Measurements from ENCODE around the gene SIGLEC14.
A peak's percentile ranks its signal among the peaks of the same experiment; 100 is the strongest.

SIGLEC14 gene

DNA sequence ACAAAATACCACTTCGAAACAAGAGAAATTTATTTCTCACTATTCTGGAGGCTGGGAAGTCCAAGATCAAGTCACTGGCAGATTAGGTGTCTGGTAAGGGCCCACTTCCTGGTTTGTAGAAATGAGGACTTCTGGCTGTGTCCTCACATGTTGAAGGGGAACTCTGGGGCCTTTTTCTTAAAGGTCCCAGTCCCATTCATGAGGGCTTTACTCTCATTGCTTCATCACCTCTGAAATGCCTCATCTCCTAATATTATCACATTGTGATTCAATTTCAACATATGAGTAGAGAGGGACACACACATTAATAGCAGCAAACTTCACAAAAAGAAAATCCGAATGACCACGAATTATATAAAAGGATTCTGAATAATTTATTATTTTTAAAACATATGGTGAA, 21.6 kb upstream of the SIGLEC14 start:
- no peaks in the 10 kb centered on the region for H3K4me1 ChIP-seq (ENCODE audit: control insufficient read depth, insufficient read depth, low read length, poor library complexity, severe bottlenecking)
- H3K4me3 ChIP-seq (ENCODE audit: insufficient read depth, low read depth, low read length, poor library complexity, severe bottlenecking): no peak overlapping the region
- no peak for DNase-seq
- H3K27ac ChIP-seq (ENCODE audit: insufficient read depth, low read length, poor library complexity, severe bottlenecking): no peak overlapping the region
- H3K9me3 ChIP-seq (ENCODE audit: control insufficient read depth, low read length): no peaks in the 10 kb centered on the region
- H3K27me3 ChIP-seq (replicated peaks; ENCODE audit: control insufficient read depth, insufficient read depth, low read length, poor library complexity, severe bottlenecking): peaks cover 4% of the 10 kb centered on the region
- no peaks in the 10 kb centered on the region for H3K36me3 ChIP-seq (ENCODE audit: control insufficient read depth, insufficient read depth, low read length)

DNA sequence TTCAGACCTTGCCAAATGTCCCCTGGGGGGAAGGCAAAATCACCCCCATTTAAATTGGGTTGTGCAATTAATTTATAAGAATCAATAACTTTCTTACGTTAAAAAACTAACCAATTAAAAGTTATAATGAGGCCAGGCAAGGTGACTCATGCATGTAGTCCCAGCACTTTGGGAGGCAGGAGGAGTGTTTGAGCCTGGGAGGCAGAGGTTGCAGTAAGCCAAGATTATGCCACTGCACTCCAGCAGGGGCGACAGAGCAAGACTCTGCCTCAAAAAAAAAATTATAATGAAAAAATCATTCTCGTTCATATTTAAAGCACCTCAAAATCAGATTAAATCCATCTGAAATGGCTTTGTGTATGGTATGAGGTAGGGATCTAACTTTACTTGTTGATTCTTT, 18.4 kb upstream of the SIGLEC14 start:
- no peaks in the 10 kb centered on the region for H3K4me1 ChIP-seq (ENCODE audit: control insufficient read depth, insufficient read depth, low read length, poor library complexity, severe bottlenecking)
- DNase-seq: no peak
- H3K27me3 ChIP-seq (replicated peaks; ENCODE audit: control insufficient read depth, insufficient read depth, low read length, poor library complexity, severe bottlenecking): peaks cover 4% of the 10 kb centered on the region
- no peak overlapping the region for H3K27ac ChIP-seq (ENCODE audit: insufficient read depth, low read length, poor library complexity, severe bottlenecking)
- H3K9me3 ChIP-seq (ENCODE audit: control insufficient read depth, low read length): no peaks in the 10 kb centered on the region
- H3K36me3 ChIP-seq (ENCODE audit: control insufficient read depth, insufficient read depth, low read length): no peaks in the 10 kb centered on the region
- no peak overlapping the region for H3K4me3 ChIP-seq (ENCODE audit: insufficient read depth, low read depth, low read length, poor library complexity, severe bottlenecking)

DNA sequence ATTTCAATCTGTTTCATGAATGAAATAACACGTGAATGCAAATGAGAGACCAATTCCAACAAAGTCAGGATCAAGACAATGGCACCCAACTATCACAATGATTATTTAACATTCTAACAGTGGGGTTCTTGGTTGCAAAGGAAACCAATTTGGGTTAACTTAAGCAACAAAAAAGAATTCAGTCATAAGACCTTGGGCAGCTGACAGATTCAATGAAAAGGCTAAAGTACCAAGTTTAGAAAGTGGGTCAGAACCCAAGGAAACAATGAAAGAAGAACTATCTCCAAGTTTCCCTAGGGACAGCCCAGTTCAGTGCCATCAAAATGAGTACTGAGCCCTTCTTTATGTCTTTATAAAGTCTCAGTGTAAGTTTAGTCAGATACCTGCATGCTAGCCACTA, 17.5 kb upstream of the SIGLEC14 start:
- Histone ChIP-seq H3K27ac (ENCODE audit: insufficient read depth, low read length, poor library complexity, severe bottlenecking) (no peak overlapping the region), H3K27me3 (replicated peaks; ENCODE audit: control insufficient read depth, insufficient read depth, low read length, poor library complexity, severe bottlenecking) (peaks cover 4% of the 10 kb centered on the region), H3K4me3 (ENCODE audit: insufficient read depth, low read depth, low read length, poor library complexity, severe bottlenecking) (no peak overlapping the region), H3K36me3 (ENCODE audit: control insufficient read depth, insufficient read depth, low read length) (no peaks in the 10 kb centered on the region), H3K4me1 (ENCODE audit: control insufficient read depth, insufficient read depth, low read length, poor library complexity, severe bottlenecking) (no peaks in the 10 kb centered on the region), H3K9me3 (ENCODE audit: control insufficient read depth, low read length) (no peaks in the 10 kb centered on the region)
- DNase-seq: no peak

DNA sequence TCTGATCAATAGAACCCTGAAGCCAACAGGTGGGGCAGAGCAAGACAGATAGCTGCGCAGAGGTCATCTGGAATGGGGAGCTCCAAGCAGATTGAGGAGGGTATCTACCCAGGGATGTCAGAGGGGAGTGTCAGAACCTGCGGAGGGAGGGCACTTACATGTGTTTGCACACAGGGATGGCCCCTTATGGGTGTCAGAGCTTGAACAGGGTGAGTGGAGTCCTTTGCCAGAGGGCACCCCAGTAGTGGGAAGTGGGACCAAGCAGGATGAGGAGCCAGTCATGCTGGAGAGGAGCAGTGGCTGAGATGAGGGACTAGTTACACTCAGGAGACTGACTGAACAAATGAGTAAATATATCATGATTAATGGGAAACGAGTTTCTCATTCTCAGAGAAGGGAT, 17.0 kb upstream of the SIGLEC14 start:
- Histone ChIP-seq H3K27me3 (replicated peaks; ENCODE audit: control insufficient read depth, insufficient read depth, low read length, poor library complexity, severe bottlenecking) (peaks cover 4% of the 10 kb centered on the region), H3K36me3 (ENCODE audit: control insufficient read depth, insufficient read depth, low read length) (no peaks in the 10 kb centered on the region), H3K4me3 (ENCODE audit: insufficient read depth, low read depth, low read length, poor library complexity, severe bottlenecking) (no peak overlapping the region), H3K27ac (ENCODE audit: insufficient read depth, low read length, poor library complexity, severe bottlenecking) (no peak overlapping the region), H3K4me1 (ENCODE audit: control insufficient read depth, insufficient read depth, low read length, poor library complexity, severe bottlenecking) (no peaks in the 10 kb centered on the region), H3K9me3 (ENCODE audit: control insufficient read depth, low read length) (no peaks in the 10 kb centered on the region)
- no peak for DNase-seq

DNA sequence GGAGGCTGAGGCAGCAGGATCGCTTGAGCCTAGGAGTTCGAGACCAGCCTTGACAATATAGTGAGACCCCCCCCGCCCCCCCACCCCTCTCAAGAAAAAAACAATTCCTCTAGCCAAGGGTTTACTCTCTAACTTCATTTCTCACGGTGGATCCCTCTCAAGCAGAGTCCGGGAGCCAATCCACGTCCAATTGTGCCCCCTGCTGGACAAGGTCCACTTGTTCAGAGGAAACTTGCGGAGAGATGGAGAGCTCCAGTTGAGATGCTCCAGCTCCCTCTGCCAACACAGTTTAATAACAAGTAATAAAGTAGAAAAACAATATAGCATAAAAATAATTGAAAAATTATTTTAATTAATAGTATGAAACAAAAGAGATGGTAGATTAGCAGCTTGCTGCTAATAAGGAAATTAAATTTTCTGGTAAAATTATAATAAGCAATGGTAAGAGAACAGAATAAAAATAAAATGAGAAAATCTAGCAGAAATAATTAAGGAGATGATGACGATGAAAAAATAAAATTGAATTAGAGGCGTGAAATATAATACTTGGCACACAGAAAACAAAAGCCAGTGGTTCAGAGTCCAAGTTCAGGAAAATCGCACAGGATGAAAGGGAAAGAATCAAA, 14.5 kb upstream of the SIGLEC14 start:
- no peaks in the 10 kb centered on the region for H3K36me3 ChIP-seq (ENCODE audit: control insufficient read depth, insufficient read depth, low read length)
- no peak overlapping the region for H3K27ac ChIP-seq (ENCODE audit: insufficient read depth, low read length, poor library complexity, severe bottlenecking)
- H3K27me3 ChIP-seq (replicated peaks; ENCODE audit: control insufficient read depth, insufficient read depth, low read length, poor library complexity, severe bottlenecking): no peaks in the 10 kb centered on the region
- no peaks in the 10 kb centered on the region for H3K4me1 ChIP-seq (ENCODE audit: control insufficient read depth, insufficient read depth, low read length, poor library complexity, severe bottlenecking)
- no peak overlapping the region for H3K4me3 ChIP-seq (ENCODE audit: insufficient read depth, low read depth, low read length, poor library complexity, severe bottlenecking)
- H3K9me3 ChIP-seq (ENCODE audit: control insufficient read depth, low read length): no peaks in the 10 kb centered on the region
- DNase-seq: peak in 2 of 3 donors; percentile 2 to 34

DNA sequence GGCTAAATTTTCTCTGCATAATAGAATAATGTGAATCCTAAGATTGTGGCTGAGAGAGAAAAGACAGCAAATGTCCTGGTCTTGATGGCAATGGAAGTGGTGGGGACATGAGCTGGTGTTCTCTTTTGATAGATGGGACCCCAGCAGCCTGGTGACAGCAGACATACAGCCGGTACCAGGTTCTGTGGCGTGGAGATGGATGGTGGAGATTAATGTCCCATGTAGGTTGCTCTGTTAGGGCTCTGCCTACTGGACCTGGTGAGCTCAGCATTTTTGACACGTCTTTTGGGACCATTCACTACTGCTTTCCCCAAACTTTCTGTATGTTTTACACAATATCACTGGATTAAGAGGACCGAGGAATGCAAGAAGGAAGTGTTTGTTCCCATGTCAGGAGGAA, 8.2 kb upstream of the SIGLEC14 start:
- Histone ChIP-seq H3K4me3 (ENCODE audit: insufficient read depth, low read depth, low read length, poor library complexity, severe bottlenecking) (no peak overlapping the region), H3K27ac (ENCODE audit: insufficient read depth, low read length, poor library complexity, severe bottlenecking) (no peak overlapping the region), H3K9me3 (ENCODE audit: control insufficient read depth, low read length) (no peaks in the 10 kb centered on the region), H3K27me3 (replicated peaks; ENCODE audit: control insufficient read depth, insufficient read depth, low read length, poor library complexity, severe bottlenecking) (no peaks in the 10 kb centered on the region), H3K36me3 (ENCODE audit: control insufficient read depth, insufficient read depth, low read length) (no peaks in the 10 kb centered on the region), H3K4me1 (ENCODE audit: control insufficient read depth, insufficient read depth, low read length, poor library complexity, severe bottlenecking) (no peaks in the 10 kb centered on the region)
- DNase-seq: no peak

DNA sequence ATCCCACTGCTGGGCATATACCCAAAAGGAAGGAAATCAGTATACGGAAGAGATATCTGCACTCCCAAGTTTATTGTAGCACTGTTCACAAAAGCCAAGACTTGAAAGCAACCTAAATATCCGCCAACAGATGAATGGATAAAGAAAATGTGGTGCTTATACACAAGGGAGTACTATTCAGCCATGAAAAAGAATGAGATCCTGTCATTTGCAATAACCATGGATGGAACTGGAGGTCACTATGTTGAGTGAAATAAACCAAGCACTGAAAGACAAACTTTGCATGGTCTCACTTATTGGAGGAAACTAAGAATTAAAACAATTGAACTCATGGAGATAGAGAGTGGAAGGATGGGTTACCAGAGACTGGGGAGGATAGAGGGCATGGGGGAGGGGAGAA, 6.5 kb upstream of the SIGLEC14 start:
- no peaks in the 10 kb centered on the region for H3K27me3 ChIP-seq (replicated peaks; ENCODE audit: control insufficient read depth, insufficient read depth, low read length, poor library complexity, severe bottlenecking)
- no peaks in the 10 kb centered on the region for H3K9me3 ChIP-seq (ENCODE audit: control insufficient read depth, low read length)
- no peak for DNase-seq
- no peaks in the 10 kb centered on the region for H3K36me3 ChIP-seq (ENCODE audit: control insufficient read depth, insufficient read depth, low read length)
- H3K27ac ChIP-seq (ENCODE audit: insufficient read depth, low read length, poor library complexity, severe bottlenecking): no peak overlapping the region
- H3K4me3 ChIP-seq (ENCODE audit: insufficient read depth, low read depth, low read length, poor library complexity, severe bottlenecking): no peak overlapping the region
- no peaks in the 10 kb centered on the region for H3K4me1 ChIP-seq (ENCODE audit: control insufficient read depth, insufficient read depth, low read length, poor library complexity, severe bottlenecking)

DNA sequence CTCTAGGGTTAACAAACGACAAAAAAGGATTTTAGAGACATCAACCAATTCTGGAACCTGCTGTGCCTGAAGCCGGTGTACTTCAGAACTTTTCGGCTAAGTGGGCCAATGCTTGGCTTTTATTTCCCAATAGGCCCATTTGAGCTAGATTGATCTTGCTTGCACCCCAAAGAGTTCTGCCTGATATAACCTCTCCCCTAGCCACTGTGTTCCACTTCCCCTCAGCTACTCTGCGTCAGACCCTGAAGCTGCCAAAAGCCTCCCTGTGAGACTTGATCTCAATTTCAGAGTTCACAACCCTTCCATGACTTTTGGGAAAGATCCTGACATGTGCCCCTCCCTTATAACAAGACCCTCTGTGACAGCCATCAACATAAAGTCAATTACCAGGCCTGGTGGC, 5.6 kb upstream of the SIGLEC14 start:
- H3K9me3 ChIP-seq (ENCODE audit: control insufficient read depth, low read length): no peaks in the 10 kb centered on the region
- H3K4me1 ChIP-seq (ENCODE audit: control insufficient read depth, insufficient read depth, low read length, poor library complexity, severe bottlenecking): no peaks in the 10 kb centered on the region
- no peak overlapping the region for H3K27ac ChIP-seq (ENCODE audit: insufficient read depth, low read length, poor library complexity, severe bottlenecking)
- H3K4me3 ChIP-seq (ENCODE audit: insufficient read depth, low read depth, low read length, poor library complexity, severe bottlenecking): no peak overlapping the region
- H3K27me3 ChIP-seq (replicated peaks; ENCODE audit: control insufficient read depth, insufficient read depth, low read length, poor library complexity, severe bottlenecking): no peaks in the 10 kb centered on the region
- no peaks in the 10 kb centered on the region for H3K36me3 ChIP-seq (ENCODE audit: control insufficient read depth, insufficient read depth, low read length)
- no peak for DNase-seq

DNA sequence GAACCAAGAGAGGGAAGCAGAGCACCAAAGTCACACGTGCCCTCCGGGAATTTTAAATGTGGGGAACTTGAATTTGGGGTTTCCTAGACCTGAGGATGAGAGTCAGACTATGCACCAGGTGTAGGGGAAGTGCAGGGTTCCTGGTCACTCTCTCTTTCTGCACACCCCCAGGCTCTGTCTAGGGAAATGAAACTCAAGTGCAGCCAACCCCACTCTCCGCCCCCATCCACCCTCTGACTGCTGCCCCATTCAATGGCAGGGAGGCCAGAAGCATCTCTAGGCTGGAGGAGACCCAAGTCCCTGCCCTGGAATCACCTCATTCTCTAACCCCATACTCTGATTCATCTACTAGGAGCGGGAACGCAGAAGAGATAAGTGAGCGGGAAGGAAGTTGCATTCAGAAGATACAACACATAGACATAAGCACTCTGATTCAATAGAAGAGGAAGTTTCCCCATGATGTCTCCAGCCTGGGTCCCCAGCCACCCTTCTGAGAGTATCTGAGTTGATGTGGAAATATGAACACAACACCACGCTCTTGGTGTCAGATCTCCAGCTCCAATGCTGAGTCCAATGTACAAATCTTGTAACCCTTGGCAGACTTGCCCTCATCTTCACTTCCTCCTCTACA, 4.7 kb upstream of the SIGLEC14 start:
- no peaks in the 10 kb centered on the region for H3K9me3 ChIP-seq (ENCODE audit: control insufficient read depth, low read length)
- H3K4me1 ChIP-seq (ENCODE audit: control insufficient read depth, insufficient read depth, low read length, poor library complexity, severe bottlenecking): no peaks in the 10 kb centered on the region
- no peak overlapping the region for H3K27ac ChIP-seq (ENCODE audit: insufficient read depth, low read length, poor library complexity, severe bottlenecking)
- H3K36me3 ChIP-seq (ENCODE audit: control insufficient read depth, insufficient read depth, low read length): no peaks in the 10 kb centered on the region
- no peak overlapping the region for H3K4me3 ChIP-seq (ENCODE audit: insufficient read depth, low read depth, low read length, poor library complexity, severe bottlenecking)
- H3K27me3 ChIP-seq (replicated peaks; ENCODE audit: control insufficient read depth, insufficient read depth, low read length, poor library complexity, severe bottlenecking): no peaks in the 10 kb centered on the region
- no peak for DNase-seq

DNA sequence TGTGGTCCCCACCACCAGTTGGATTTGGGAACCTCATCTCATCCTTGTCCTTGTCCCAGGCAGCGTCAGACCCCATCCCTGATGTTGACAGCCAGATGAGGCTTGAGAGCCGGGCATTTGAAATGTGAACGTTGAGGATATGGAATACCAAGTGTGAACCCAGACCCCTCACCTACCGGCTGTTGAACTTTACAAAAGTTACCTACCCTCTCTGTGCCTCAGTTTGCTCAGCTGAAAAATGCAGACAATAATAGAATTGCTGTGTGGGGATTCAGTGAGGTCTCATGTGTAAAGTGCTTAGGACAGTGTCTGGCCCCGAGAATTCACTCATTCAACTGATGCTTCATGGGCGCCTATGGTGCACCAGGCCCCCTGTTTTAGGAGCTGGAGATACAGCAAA, 693 bp upstream of the SIGLEC14 start:
- no peak for DNase-seq
- Histone ChIP-seq H3K9me3 (ENCODE audit: control insufficient read depth, low read length) (no peaks in the 10 kb centered on the region), H3K4me1 (ENCODE audit: control insufficient read depth, insufficient read depth, low read length, poor library complexity, severe bottlenecking) (no peaks in the 10 kb centered on the region), H3K36me3 (ENCODE audit: control insufficient read depth, insufficient read depth, low read length) (no peaks in the 10 kb centered on the region), H3K27me3 (replicated peaks; ENCODE audit: control insufficient read depth, insufficient read depth, low read length, poor library complexity, severe bottlenecking) (no peaks in the 10 kb centered on the region), H3K4me3 (ENCODE audit: insufficient read depth, low read depth, low read length, poor library complexity, severe bottlenecking) (no peak overlapping the region), H3K27ac (ENCODE audit: insufficient read depth, low read length, poor library complexity, severe bottlenecking) (no peak overlapping the region)
